Ovary (tissue), 9 donors: ENCODE data around the gene TPGS1. TPM values are rescaled to one million over a fixed set of nuclear protein-coding genes. Genes with fewer than 3 reads are reported as not detected.

Experiments used
- DNase-seq, 5 donors: peaks; one replicate each; pipeline ENCODE4 v3.0.0-alpha.2; 2019 to 2020
- H3K27ac ChIP-seq, 2 donors: fragments of 200-600 bp; one replicate each; pipeline versions ENCODE4 v1.5.1 to v1.8.0; 2019 to 2022
- H3K27me3 ChIP-seq: fragments of 200-600 bp; one replicate; pipeline ENCODE4 v1.8.0; 2022
- H3K36me3 ChIP-seq: fragments of 200-600 bp; sonication (generic); one replicate; pipeline ENCODE4 v1.5.1; 2019
- H3K4me1 ChIP-seq: one replicate; pipeline ENCODE4 v1.8.1; 2013; ENCODE audit warnings: mild to moderate bottlenecking, moderate library complexity; ENCODE audit not compliant: insufficient read depth
- H3K4me3 ChIP-seq: fragments of 200-600 bp; sonication (generic); one replicate; pipeline ENCODE4 v1.5.1; 2017
- H3K9me3 ChIP-seq, 2 donors: fragments of 200-600 bp in 1 of 2; sonication (generic) in 1 of 2; one replicate each; pipeline versions ENCODE4 v1.5.1 to v1.8.1; 2013 to 2019; ENCODE audit warnings: mild to moderate bottlenecking in 1 of 2, moderate library complexity in 1 of 2
- CTCF ChIP-seq, 3 donors: fragments of 450-650 bp in 2 of 3; fragments of 200-600 bp in 1 of 3; IDR thresholded peaks; one replicate each; pipeline versions ENCODE4 v1.5.1 to v1.8.0; 2016 to 2022; ENCODE audit warnings: antibody characterized with exemption in 3 of 3, mild to moderate bottlenecking in 1 of 3
- EP300 ChIP-seq: sonication (generic); formaldehyde crosslinking; IDR thresholded peaks from one replicate; pipeline ENCODE4 v1.6.1; 2017; ENCODE audit warnings: antibody characterized with exemption
- POLR2A ChIP-seq: fragments of 450-650 bp; IDR thresholded peaks from one replicate; pipeline ENCODE4 v1.6.1; 2017; ENCODE audit warnings: antibody characterized with exemption, mild to moderate bottlenecking, moderate library complexity
- WGBS, 3 donors: extraction: QIAGEN DNeasy Blood & Tissue Kit in 1 of 3; methylation state at CpG; one replicate each; pipeline versions ENCODE4 v1.1.5 to v1.1.7; 2013 to 2017; 5-methylcytosine and 5-hydroxymethylcytosine counted together
- intact Hi-C, 4 donors: fragments of 100-400 bp; cut with DNase I; formaldehyde crosslinking; loops; one replicate each; pipeline versions ENCODE4 v1.11.0 to v1.15.1; 2022 to 2023
- polyA plus RNA-seq, 2 donors: library from polyadenylated mRNA; stranded (reverse); fragments of 200-250 nt in 1 of 2; fragments of 350-450 nt in 1 of 2; fragmentation: Illumina TruSeq in 1 of 2; extraction: RNeasy Lipid Tissue Mini Kit (QIAGEN cat#74804) in 1 of 2; gene quantifications; one replicate each; pipeline ENCODE4 v1.2.3, GENCODE V29; 2013 to 2014
- total RNA-seq, 7 donors: library from RNA; depleted of rRNA in 2 of 7; stranded (reverse); fragments of >200 nt in 2 of 7; fragmentation: NEBNext Ultra II Directional in 3 of 7; extraction: Animal tissue kit (Norgen Biotek cat#: 25700) in 3 of 7; gene quantifications; one replicate each; pipeline versions ENCODE4 v1.1.0 to v1.2.4, GENCODE V29; 2016 to 2023
- donor health status: DM: no; HTN: no; CAD: no; lungs with moderate emphysema.
- donor health status: DM: no; HTN: no; CAD: no.
- donor health status: Bipolar disorder and iron deficiency.
- donor health status: DM: yes; HTN: yes; CAD: no.
- donor health status: DM: no; HTN: no; CAD: no.
- donor health status: DM: yes; HTN: yes; CAD: no.

The TPGS1 gene
- total and polyA plus RNA-seq, 9 donors = 0.12 to 93.3 (median 24.7) TPM

DNA sequence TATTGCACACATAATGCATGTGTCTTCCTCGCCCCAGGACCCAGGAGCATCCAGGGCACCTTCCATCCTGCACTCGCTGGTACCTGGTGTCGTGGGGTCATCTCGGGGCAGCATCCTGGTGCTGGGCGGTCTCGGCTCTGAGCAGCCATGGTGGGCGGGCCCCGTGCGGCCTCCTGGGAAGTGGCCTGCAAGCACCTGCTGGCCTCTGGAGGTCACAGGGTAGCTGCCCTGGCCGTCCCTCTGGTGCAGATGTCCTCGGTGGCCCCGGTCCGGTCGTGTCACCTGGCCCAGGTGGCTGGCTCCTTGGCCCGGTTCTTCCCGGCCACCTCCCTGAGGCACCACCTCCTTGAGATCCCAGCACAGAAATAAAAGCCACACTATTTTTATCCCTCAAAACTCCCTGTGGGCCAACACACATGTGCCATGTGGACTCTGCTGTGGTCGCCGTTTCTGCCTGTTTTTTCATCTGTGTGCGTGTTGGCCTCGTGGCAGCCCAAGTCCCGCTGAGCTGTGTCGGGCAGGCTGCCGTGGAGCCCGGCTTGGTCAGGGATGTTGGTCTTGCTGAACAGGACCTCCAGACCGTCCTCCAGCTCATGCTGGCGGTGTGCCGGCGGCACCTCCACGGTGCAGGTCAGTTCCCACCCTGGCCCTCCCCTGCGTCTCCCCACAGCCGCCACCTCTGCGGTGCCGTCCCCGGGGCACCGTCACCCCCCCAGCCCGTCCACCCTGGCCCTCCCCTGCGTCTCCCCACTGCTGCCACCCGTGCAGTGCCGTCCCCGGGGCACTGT, 31.5 kb downstream of the TPGS1 start:
- Histone ChIP-seq H3K27ac (no peak overlapping the region), H3K9me3 (no peaks in the 10 kb centered on the region), H3K36me3 (no peaks in the 10 kb centered on the region), H3K27me3 (no peaks in the 10 kb centered on the region), H3K4me3 (no peak overlapping the region), H3K4me1 (peaks cover 9% of the 10 kb centered on the region)
- TF ChIP-seq POLR2A = no peak
- TF ChIP-seq CTCF (IDR thresholded peaks at IDR 0.05) = no peak
- no peak for TF ChIP-seq EP300
- intact Hi-C loops = loop anchor here in 1 of 4 donors (10.0 kb wide), 1 partner anchor 86 kb away; no protein-coding TSS in a partner anchor
- whole genome bisulfite sequencing, 3 donors = 83 to 84% (median 84%) methylated on average over 40 of the region's 40 CpGs
- no peak for DNase-seq

DNA sequence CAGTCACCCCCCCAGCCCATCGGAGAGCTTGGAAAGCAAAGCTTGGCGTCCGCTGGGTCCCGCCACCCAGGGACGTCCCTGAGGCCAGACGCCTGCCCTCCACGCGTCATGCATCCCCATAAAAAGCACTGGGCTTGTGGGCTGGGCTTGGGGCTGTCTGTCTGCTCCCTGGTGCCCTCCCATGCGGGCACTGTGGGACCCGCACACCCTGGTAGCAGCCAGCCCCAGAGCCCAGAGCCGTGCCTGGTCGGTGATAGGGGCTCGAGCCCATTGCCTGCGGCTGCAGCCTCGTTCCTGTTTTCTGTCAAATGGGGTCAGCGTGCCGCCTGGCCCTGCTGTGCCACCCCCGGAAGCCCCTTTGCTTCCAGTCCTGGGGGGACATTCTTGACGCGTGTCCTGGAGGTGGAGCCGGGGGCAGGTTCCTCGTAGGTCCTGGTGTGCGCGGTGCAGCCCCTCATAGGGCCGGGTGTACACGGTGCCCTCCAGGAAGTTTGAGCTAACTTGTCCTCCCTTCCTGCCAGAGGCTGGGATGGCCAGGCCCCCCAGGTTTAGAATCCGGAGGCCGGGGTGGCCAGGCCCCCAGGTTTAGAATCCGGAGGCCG, 32.2 kb downstream of the TPGS1 start:
- Histone ChIP-seq H3K27me3 (no peaks in the 10 kb centered on the region), H3K9me3 (no peaks in the 10 kb centered on the region), H3K36me3 (no peaks in the 10 kb centered on the region), H3K4me3 (no peak overlapping the region), H3K27ac (no peak overlapping the region), H3K4me1 (peaks cover 8% of the 10 kb centered on the region)
- TF ChIP-seq POLR2A (no peak), CTCF (IDR thresholded peaks at IDR 0.05) (no peak), EP300 (no peak)
- no peak for DNase-seq
- 80 to 86% (median 83%) methylated on average over 26 to 30 of the region's 30 CpGs for WGBS, 3 donors
- intact Hi-C loops = loop anchor here in 1 of 4 donors (10.0 kb wide), 1 partner anchor 85 kb away; no protein-coding TSS in a partner anchor

DNA sequence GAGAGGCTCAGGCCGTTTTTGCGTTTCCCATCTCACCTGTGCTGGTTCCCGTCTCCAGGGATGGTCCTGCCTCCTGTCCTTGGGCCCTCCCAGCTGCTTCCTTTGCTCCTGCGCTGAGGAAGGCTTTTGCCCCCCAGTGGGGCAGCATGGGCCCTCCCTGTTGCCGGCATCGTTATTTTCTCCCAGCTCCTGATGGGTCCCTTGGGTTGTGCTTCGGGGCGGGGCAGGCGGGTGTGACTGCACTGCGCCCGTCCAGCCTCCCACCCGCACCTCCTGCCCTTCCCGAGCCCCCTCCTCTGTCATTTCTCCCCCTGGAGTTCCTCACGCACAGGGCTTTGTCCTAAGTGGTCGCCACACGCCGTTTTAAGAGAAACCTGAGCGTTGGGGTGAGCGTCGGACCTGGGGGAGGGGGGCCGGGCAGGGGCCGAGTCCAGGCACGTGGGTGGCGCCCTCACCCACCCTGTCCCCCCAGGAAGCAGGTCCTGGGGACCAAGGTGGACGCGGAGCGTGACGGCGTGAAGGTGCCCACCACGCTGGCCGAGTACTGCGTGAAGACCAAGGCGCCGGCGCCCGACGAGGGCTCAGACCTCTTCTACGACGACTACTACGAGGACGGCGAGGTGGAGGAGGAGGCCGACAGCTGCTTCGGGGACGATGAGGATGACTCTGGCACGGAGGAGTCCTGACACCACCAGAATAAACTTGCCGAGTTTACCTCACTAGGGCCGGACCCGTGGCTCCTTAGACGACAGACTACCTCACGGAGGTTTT, 33.8 kb downstream of the TPGS1 start:
- H3K9me3 ChIP-seq = no peaks in the 10 kb centered on the region
- intact Hi-C loops = no loop called here
- H3K27ac ChIP-seq = no peak overlapping the region
- WGBS, 3 donors = 85 to 91% (median 86%) methylated on average over 51 of the region's 51 CpGs
- no peak for DNase-seq
- H3K4me1 ChIP-seq = peaks cover 2% of the 10 kb centered on the region
- TF ChIP-seq POLR2A = no peak
- TF ChIP-seq EP300 = no peak
- no peak for TF ChIP-seq CTCF (IDR thresholded peaks at IDR 0.05)
- H3K4me3 ChIP-seq = no peak overlapping the region
- no peaks in the 10 kb centered on the region for H3K27me3 ChIP-seq
- H3K36me3 ChIP-seq = no peaks in the 10 kb centered on the region

DNA sequence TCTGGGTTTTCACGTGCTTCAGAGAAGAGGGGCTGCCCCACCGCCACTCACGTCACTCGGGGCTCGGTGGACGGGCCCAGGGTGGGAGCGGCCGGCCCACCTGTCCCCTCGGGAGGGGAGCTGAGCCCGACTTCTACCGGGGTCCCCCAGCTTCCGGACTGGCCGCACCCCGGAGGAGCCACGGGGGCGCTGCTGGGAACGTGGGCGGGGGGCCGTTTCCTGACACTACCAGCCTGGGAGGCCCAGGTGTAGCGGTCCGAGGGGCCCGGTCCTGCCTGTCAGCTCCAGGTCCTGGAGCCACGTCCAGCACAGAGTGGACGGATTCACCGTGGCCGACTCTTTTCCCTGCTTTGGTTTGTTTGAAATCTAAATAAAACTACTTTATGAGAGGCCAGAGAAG, 34.4 kb downstream of the TPGS1 start:
- no peak overlapping the region for H3K4me3 ChIP-seq
- peaks cover 2% of the 10 kb centered on the region for H3K4me1 ChIP-seq
- no peaks in the 10 kb centered on the region for H3K9me3 ChIP-seq
- no peaks in the 10 kb centered on the region for H3K36me3 ChIP-seq
- no peak for DNase-seq
- H3K27me3 ChIP-seq = no peaks in the 10 kb centered on the region
- H3K27ac ChIP-seq = no peak overlapping the region
- TF ChIP-seq POLR2A (no peak), EP300 (no peak), CTCF (IDR thresholded peaks at IDR 0.05) (no peak)
- intact Hi-C loops = no loop called here
- WGBS, 3 donors = 85 to 86% (median 85%) methylated on average over 26 of the region's 26 CpGs
